Measurements from ENCODE around the gene BST2.
"Not testable (repeated sequence)": the region's sequence is repeated elsewhere in the genome, so short reads cannot be mapped to it uniquely, and the experiment has no call there.

The BST2 gene

DNA sequence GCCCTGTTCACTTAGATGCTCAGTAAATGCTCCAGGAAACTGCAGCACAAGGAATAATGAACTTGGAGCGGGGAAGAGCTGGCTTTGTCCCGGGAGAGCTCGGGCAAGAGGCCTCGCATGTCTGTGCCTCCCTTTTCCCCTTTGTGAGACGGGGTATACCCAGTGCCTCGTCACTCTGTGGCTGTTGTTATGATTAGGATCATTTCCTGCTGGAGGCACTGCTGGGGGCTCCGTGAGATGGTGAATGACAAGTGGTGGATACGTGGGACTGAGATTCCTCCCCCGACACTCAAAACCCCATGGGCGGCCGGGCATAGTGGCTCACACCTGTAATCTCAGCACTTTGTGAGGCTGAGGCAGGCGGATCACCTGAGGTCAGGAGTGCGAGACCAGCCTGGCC, 27.2 kb downstream of the BST2 start:
- H3K4me3 ChIP-seq (ENCODE audit: low read depth, low read length), result no peak overlapping the region

DNA sequence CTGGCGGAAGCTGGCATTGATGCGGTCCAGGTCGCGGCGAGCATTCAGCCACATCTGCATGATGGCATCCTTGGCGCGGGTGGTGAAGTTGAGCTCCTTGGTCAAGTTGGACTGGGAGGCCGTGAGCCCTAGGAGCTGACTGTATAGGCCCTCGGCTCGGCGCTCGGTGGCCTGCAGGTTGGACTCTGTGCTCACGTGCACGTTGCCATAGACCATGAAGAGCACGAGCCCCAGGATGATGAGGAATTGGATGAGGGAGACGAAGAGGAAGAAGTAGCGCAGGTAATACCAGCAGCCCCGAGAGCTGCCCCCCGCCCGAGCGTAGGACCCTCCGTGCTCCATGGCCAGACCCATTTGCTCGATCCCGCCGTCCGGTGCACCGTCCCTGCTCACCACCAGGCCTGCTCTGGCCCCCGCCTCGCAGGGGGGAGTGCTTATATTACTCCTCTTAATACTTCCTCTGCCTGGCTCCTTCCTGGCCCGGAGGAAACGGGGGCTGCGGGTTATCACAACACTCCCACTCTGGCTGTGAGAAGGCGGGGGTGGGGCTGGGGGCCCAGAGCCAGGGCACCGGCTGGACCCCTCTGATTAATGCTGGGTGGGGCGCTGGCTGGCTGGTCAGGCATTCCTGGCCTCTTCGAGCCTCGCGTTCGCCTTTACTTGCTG, 28.4 kb downstream of the BST2 start, which contains the start of gene PLVAP:
Gene PLVAP (minus strand): TSS at position 408 of the 666 bp plus-strand sequence. CDS start 54 bp downstream, at position 354.
- H3K4me3 ChIP-seq (ENCODE audit: low read depth, low read length), result no peak within 1 kb of the TSS
- in situ Hi-C loops (cut with HindIII; ENCODE audit: low sequenced_read_pairs), result no loop called here
- TF ChIP-seq CTCF (IDR thresholded peaks at IDR 0.05; ENCODE audit: low read depth, low read length, missing control alignments), result no peak
- no peak for DNase-seq (ENCODE audit: low read depth)

More for the DNA sequence above, 27.2 kb downstream of the BST2 start:
- no peak for TF ChIP-seq CTCF (IDR thresholded peaks at IDR 0.05; ENCODE audit: low read depth, low read length, missing control alignments)
- in situ Hi-C loops (cut with HindIII; ENCODE audit: low sequenced_read_pairs), result no loop called here
- DNase-seq (ENCODE audit: low read depth), result no peak

GRCh38 chr19:17370026-17370587, 35.3 kb downstream of the BST2 start:
- no peak overlapping the region for H3K4me3 ChIP-seq (ENCODE audit: low read depth, low read length)
- in situ Hi-C loops (cut with HindIII; ENCODE audit: low sequenced_read_pairs), result no loop called here
- no peak for TF ChIP-seq CTCF (IDR thresholded peaks at IDR 0.05; ENCODE audit: low read depth, low read length, missing control alignments)
- no peak for DNase-seq (ENCODE audit: low read depth)

GRCh38 chr19:17365361-17365760, 40.1 kb downstream of the BST2 start:
- TF ChIP-seq CTCF (IDR thresholded peaks at IDR 0.05; ENCODE audit: low read depth, low read length, missing control alignments), result no peak
- in situ Hi-C loops (cut with HindIII; ENCODE audit: low sequenced_read_pairs), result no loop called here
- H3K4me3 ChIP-seq (ENCODE audit: low read depth, low read length), result no peak overlapping the region
- no peak for DNase-seq (ENCODE audit: low read depth)

DNA sequence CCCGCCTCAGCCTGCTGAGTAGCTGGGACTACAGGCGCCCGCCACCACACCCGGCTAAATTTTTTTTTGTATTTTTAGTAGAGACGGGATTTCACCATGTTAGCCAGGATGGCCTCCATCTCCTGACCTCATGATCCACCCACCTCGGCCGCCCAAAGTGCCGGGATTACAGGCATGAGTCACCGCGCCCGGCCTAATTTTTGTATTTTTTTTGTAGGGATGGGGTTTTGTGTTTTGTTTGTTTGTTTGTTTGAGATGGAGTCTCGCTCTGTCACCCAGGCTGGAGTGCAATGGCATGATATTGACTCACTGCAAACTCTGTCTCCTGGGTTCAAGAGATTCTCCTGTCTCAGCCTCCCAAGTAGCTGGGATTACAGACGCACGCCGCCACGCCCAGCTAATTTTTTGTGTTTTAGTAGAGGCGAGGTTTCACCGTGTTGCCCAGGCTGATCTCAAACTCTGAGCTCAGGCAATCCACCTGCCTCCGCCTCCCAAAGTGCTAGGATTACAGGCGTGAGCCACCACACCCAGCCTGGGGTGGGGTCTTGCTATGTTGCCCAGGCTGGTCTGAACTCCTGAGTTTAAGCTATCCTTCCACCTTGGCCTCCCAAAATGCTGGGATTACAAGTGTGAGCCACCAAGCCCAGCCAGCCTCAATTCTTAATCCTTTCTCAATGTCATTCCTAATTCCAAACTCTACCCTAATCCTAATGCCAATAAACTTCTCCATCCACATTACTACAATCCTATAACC, 41.4 kb downstream of the BST2 start:
- H3K4me3 ChIP-seq (ENCODE audit: low read depth, low read length); in situ Hi-C loops (cut with HindIII; ENCODE audit: low sequenced_read_pairs); DNase-seq (ENCODE audit: low read depth): not testable (repeated sequence)

DNA sequence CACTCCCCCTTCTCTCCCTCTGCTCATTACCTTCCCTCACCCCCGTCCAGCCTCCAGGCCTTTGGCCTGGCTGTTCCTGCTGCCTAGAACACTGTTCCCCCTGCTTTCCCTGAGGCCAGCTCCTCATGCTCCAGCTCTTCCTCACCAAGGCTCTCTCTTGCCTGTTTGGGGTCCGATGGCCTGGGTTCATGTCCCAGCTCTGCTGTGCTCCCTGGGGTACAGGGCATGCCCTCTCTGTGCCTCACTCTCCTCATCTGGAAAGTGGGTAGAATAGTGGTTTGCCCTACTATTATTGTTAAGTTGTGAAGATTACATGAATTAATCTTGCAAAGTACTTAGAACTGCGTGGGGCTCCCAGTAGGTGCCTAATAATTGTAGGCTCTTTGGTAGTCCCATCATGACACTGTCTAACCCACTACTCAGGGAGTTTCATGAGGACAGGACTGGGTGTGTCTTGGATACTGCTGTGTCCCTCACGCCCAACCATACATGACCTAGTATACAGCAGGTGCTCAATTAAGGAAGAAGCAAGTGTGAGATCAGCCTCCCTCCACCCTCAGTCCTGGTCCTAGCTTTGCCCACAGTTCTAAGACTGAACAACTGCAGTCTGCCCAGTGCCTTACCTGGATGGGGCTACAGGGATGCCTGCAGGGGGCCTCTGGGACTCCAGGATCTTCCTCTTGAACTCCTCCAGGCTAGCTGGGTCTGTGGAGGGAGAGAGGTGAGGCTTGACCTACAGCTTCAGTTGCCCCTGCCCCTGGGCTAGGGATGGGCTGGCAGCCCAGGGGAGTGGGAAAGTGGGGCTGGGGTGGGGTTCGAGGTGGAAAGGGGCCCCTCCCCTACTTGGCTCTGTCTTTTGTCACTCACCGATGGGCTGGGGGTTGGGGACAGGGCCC, 45.3 kb downstream of the BST2 start:
- no peak for TF ChIP-seq CTCF (IDR thresholded peaks at IDR 0.05; ENCODE audit: low read depth, low read length, missing control alignments)
- no peak for DNase-seq (ENCODE audit: low read depth)
- in situ Hi-C loops (cut with HindIII; ENCODE audit: low sequenced_read_pairs), result no loop called here
- no peak overlapping the region for H3K4me3 ChIP-seq (ENCODE audit: low read depth, low read length)

All from astrocyte of the cerebellum (primary cell).